Breast epithelium (tissue), 4 donors: ENCODE results near the gene GNPTG. TPM values are rescaled to one million over a fixed set of nuclear protein-coding genes. Genes with fewer than 3 reads are reported as not detected.

Source experiments
- DNase-seq, 2 donors: peaks; one replicate each; pipeline ENCODE4 v3.0.0-alpha.2; 2019; ENCODE audit warnings: low spot score in 2 of 2
- H3K27ac ChIP-seq, 2 donors: fragments of 200-600 bp; sonication (generic) in 1 of 2; one replicate each; pipeline ENCODE4 v1.5.1; 2016 to 2019; ENCODE audit warnings: mild to moderate bottlenecking in 1 of 2
- H3K27me3 ChIP-seq, 2 donors: fragments of 200-600 bp; sonication (generic) in 1 of 2; one replicate each; pipeline versions ENCODE4 v1.5.1 to v1.6.0; 2017 to 2019; ENCODE audit warnings: control low read depth in 1 of 2, mild to moderate bottlenecking in 1 of 2
- H3K36me3 ChIP-seq: fragments of 200-600 bp; one replicate; pipeline ENCODE4 v1.5.1; 2019
- H3K4me1 ChIP-seq, 2 donors: fragments of 200-600 bp; sonication (generic); one replicate each; pipeline ENCODE4 v1.5.1; 2016 to 2019; ENCODE audit warnings: control low read depth in 1 of 2
- H3K4me3 ChIP-seq, 3 donors: fragments of 200-600 bp; sonication (generic); 1 replicate in 2 of 3; 2 replicates in 1 of 3; pipeline ENCODE4 v1.5.1; 2016 to 2019; ENCODE audit warnings: mild to moderate bottlenecking in 3 of 3, moderate library complexity in 2 of 3
- H3K9me3 ChIP-seq, 2 donors: fragments of 200-600 bp; sonication (generic) in 1 of 2; one replicate each; pipeline ENCODE4 v1.5.1; 2016 to 2019; ENCODE audit warnings: control low read depth in 1 of 2
- CTCF ChIP-seq, 3 donors: fragments of 450-650 bp; IDR thresholded peaks; one replicate each; pipeline ENCODE4 v1.5.1; 2016 to 2017; ENCODE audit warnings: antibody characterized with exemption in 3 of 3, mild to moderate bottlenecking in 3 of 3, moderate library complexity in 3 of 3
- POLR2A ChIP-seq: fragments of 450-650 bp; IDR thresholded peaks from one replicate; pipeline ENCODE4 v1.6.1; 2016; ENCODE audit warnings: antibody characterized with exemption, mild to moderate bottlenecking, moderate library complexity
- POLR2AphosphoS5 ChIP-seq, 3 donors: sonication (generic); formaldehyde crosslinking; IDR thresholded peaks; one replicate each; pipeline ENCODE4 v1.6.1; 2017; ENCODE audit warnings: antibody characterized with exemption in 3 of 3
- intact Hi-C: fragments of 100-400 bp; cut with DNase I; formaldehyde crosslinking; loops from one replicate; pipeline ENCODE4 v1.15.1; 2023; ENCODE audit warnings: low total_unique reads
- total RNA-seq, 3 donors: library from RNA; depleted of rRNA; stranded (reverse); fragments of >200 nt; gene quantifications; one replicate each; pipeline ENCODE4 v1.1.0, GENCODE V29; 2016

The GNPTG gene
- total RNA-seq, 3 donors from 2014 or later = 50.5 to 89.3 (median 58.4) TPM

GRCh38 chr16:1335211-1335971, 16.3 kb upstream of the GNPTG start:
- Histone ChIP-seq H3K27me3 (peaks cover 6 to 37% of the 10 kb centered on the region in 2 donors), H3K9me3 (peaks cover 0 to 4% of the 10 kb centered on the region in 2 donors)
- intact Hi-C loops = no loop called here

GRCh38 chr16:1335996-1336395, 15.7 kb upstream of the GNPTG start:
- TF ChIP-seq CTCF (IDR thresholded peaks at IDR 0.05) = no peak
- no peak for TF ChIP-seq POLR2AphosphoS5 (IDR thresholded peaks at IDR 0.05)
- TF ChIP-seq POLR2A = no peak
- intact Hi-C loops = no loop called here
- no peak for DNase-seq
- Histone ChIP-seq H3K4me3 (no peak overlapping the region), H3K4me1 (peaks cover 22 to 26% of the 10 kb centered on the region in 2 donors), H3K27me3 (peaks cover 6 to 37% of the 10 kb centered on the region in 2 donors), H3K27ac (no peak overlapping the region), H3K36me3 (no peaks in the 10 kb centered on the region), H3K9me3 (no peaks in the 10 kb centered on the region)

More at GRCh38 chr16:1335211-1335971, 16.3 kb upstream of the GNPTG start:
- TF ChIP-seq POLR2AphosphoS5 (IDR thresholded peaks at IDR 0.05) = no peak
- TF ChIP-seq CTCF (IDR thresholded peaks at IDR 0.05) = no peak
- no peak overlapping the region for H3K4me3 ChIP-seq
- no peak for DNase-seq
- H3K4me1 ChIP-seq = peaks cover 22 to 26% of the 10 kb centered on the region in 2 donors
- H3K36me3 ChIP-seq = no peaks in the 10 kb centered on the region
- H3K27ac ChIP-seq = no peak overlapping the region

GRCh38 chr16:1336619-1337018, 15.1 kb upstream of the GNPTG start:
- H3K27ac ChIP-seq = no peak overlapping the region
- H3K4me1 ChIP-seq = peaks cover 22% of the 10 kb centered on the region in 2 donors
- H3K36me3 ChIP-seq = no peaks in the 10 kb centered on the region
- intact Hi-C loops = no loop called here
- no peak for DNase-seq
- no peak overlapping the region for H3K4me3 ChIP-seq
- TF ChIP-seq POLR2A (no peak), POLR2AphosphoS5 (IDR thresholded peaks at IDR 0.05) (no peak), CTCF (IDR thresholded peaks at IDR 0.05) (no peak)
- H3K9me3 ChIP-seq = no peaks in the 10 kb centered on the region
- H3K27me3 ChIP-seq = peaks cover 6 to 37% of the 10 kb centered on the region in 2 donors

- no peaks in the 10 kb centered on the region for H3K36me3 ChIP-seq
- intact Hi-C loops = no loop called here
- no peaks in the 10 kb centered on the region for H3K9me3 ChIP-seq
- no peak overlapping the region for H3K27ac ChIP-seq
- TF ChIP-seq CTCF (IDR thresholded peaks at IDR 0.05) (no peak), POLR2AphosphoS5 (IDR thresholded peaks at IDR 0.05) (no peak), POLR2A (no peak)
- peaks cover 13 to 15% of the 10 kb centered on the region in 2 donors for H3K4me1 ChIP-seq
- H3K27me3 ChIP-seq = peaks cover 6 to 35% of the 10 kb centered on the region in 2 donors
- H3K4me3 ChIP-seq = no peak overlapping the region
- DNase-seq = no peak
Observed at GRCh38 chr16:1337486-1337885, 14.2 kb upstream of the GNPTG start.

GRCh38 chr16:1338119-1338730, 13.5 kb upstream of the GNPTG start:
- no peaks in the 10 kb centered on the region for H3K9me3 ChIP-seq
- H3K27me3 ChIP-seq = peaks cover 6 to 28% of the 10 kb centered on the region in 2 donors

More at GRCh38 chr16:1338119-1338730, 13.5 kb upstream of the GNPTG start:
- Histone ChIP-seq H3K27ac (no peak overlapping the region), H3K4me1 (peaks cover 11 to 16% of the 10 kb centered on the region in 2 donors), H3K36me3 (no peaks in the 10 kb centered on the region), H3K4me3 (no peak overlapping the region)
- intact Hi-C loops = no loop called here
- no peak for TF ChIP-seq POLR2AphosphoS5 (IDR thresholded peaks at IDR 0.05)
- TF ChIP-seq CTCF (IDR thresholded peaks at IDR 0.05) = no peak
- no peak for TF ChIP-seq POLR2A
- no peak for DNase-seq
